RCC 7860 (cell line): Measurements from ENCODE around the gene GOLGA6D.
"Not testable (repeated sequence)": the region's sequence is repeated elsewhere in the genome, so short reads cannot be mapped to it uniquely, and the experiment has no call there.

Experiments
- DNase-seq: peaks from one replicate; pipeline ENCODE4 v3.0.0-alpha.2; 2015; ENCODE audit warnings: low spot score
- FAIRE-seq: peaks from 2 replicates; lab custom pipeline; 2012; peaks lifted over from hg19 to GRCh38; lab: Jason Lieb, UNC

The GOLGA6D gene

GRCh38 chr15:75282572-75282971, at the start of gene GOLGA6D:
GOLGA6D (plus strand) TSS chr15:75282835; CDS start chr15:75282876, 41 bp downstream.
- FAIRE-seq, DNase-seq: not testable (repeated sequence)

GRCh38 chr15:75233504-75234190, 49.0 kb upstream of the GOLGA6D start:
- FAIRE-seq (no peak), DNase-seq (no peak)

GRCh38 chr15:75234191-75234810, 48.3 kb upstream of the GOLGA6D start:
- no peak for FAIRE-seq
- DNase-seq: no peak

GRCh38 chr15:75235051-75235673, 47.5 kb upstream of the GOLGA6D start:
- FAIRE-seq: no peak
- no peak for DNase-seq

- no peak for FAIRE-seq
- no peak for DNase-seq
Observed at GRCh38 chr15:75235760-75236729, 46.6 kb upstream of the GOLGA6D start.

- DNase-seq (no peak), FAIRE-seq (no peak)
Observed at GRCh38 chr15:75237316-75237982, 45.2 kb upstream of the GOLGA6D start.

- FAIRE-seq (no peak), DNase-seq (no peak)
Observed at GRCh38 chr15:75238150-75238549, 44.5 kb upstream of the GOLGA6D start.

GRCh38 chr15:75245741-75246140, 36.9 kb upstream of the GOLGA6D start:
- not testable (repeated sequence) for FAIRE-seq, DNase-seq

- DNase-seq, FAIRE-seq: not testable (repeated sequence)
Observed at GRCh38 chr15:75248991-75249390, 33.6 kb upstream of the GOLGA6D start.

GRCh38 chr15:75249726-75250125, 32.9 kb upstream of the GOLGA6D start:
- no peak for FAIRE-seq

GRCh38 chr15:75251343-75251742, 31.3 kb upstream of the GOLGA6D start:
- DNase-seq, FAIRE-seq: not testable (repeated sequence)

More at GRCh38 chr15:75249726-75250125, 32.9 kb upstream of the GOLGA6D start:
- DNase-seq: no peak

- not testable (repeated sequence) for DNase-seq, FAIRE-seq
Observed at GRCh38 chr15:75252285-75252684, 30.4 kb upstream of the GOLGA6D start.

- not testable (repeated sequence) for FAIRE-seq
Observed at GRCh38 chr15:75258034-75258433, 24.6 kb upstream of the GOLGA6D start, which contains the start of gene GOLGA6C. GOLGA6C (plus strand) TSS chr15:75258334; CDS start chr15:75258599, 265 bp downstream.

GRCh38 chr15:75258620-75259343, 23.9 kb upstream of the GOLGA6D start:
- DNase-seq, FAIRE-seq: not testable (repeated sequence)

More at GRCh38 chr15:75258034-75258433, 24.6 kb upstream of the GOLGA6D start, which contains the start of gene GOLGA6C:
- DNase-seq: not testable (repeated sequence)

GRCh38 chr15:75259873-75260272, 22.8 kb upstream of the GOLGA6D start:
- not testable (repeated sequence) for DNase-seq
- FAIRE-seq: peak; percentile 76

- not testable (repeated sequence) for DNase-seq, FAIRE-seq
Observed at GRCh38 chr15:75273751-75274359, 8.8 kb upstream of the GOLGA6D start.

- FAIRE-seq: not testable (repeated sequence)
- peak; percentile 20 for DNase-seq
Observed at GRCh38 chr15:75274509-75275107, 8.0 kb upstream of the GOLGA6D start.

- not testable (repeated sequence) for FAIRE-seq, DNase-seq
Observed at GRCh38 chr15:75275617-75276016, 7.0 kb upstream of the GOLGA6D start.
